H9 (cell line): ENCODE results near the gene RALA. TPM values are rescaled to one million over a fixed set of nuclear protein-coding genes. Genes with fewer than 3 reads are reported as not detected.

Experiments
- DNase-seq: peaks from one replicate; pipeline ENCODE4 v3.0.0-alpha.2; 2017
- H2AFZ ChIP-seq: one replicate; pipeline ENCODE4 v1.6.1; 2013; ENCODE audit warnings: mild to moderate bottlenecking, low read length, control low read depth, moderate library complexity
- H2AK5ac ChIP-seq: 2 replicates; pipeline ENCODE4 v1.6.1; 2013; ENCODE audit warnings: low read length, control low read depth, mixed read lengths; ENCODE audit not compliant: insufficient read length
- H2BK120ac ChIP-seq: one replicate; pipeline ENCODE4 v1.6.1; 2013; ENCODE audit warnings: low read depth, mild to moderate bottlenecking, low read length, control low read depth, inconsistent platforms; ENCODE audit not compliant: poor library complexity, severe bottlenecking
- H2BK12ac ChIP-seq: 2 replicates; pipeline ENCODE4 v1.6.1; 2013; ENCODE audit warnings: low read length, control low read depth, mixed read lengths, low read depth; ENCODE audit not compliant: insufficient read length
- H2BK15ac ChIP-seq: 2 replicates; pipeline ENCODE4 v1.6.1; 2013; ENCODE audit warnings: low read depth, low read length, control low read depth
- H2BK20ac ChIP-seq: one replicate; pipeline ENCODE4 v1.6.1; 2013; ENCODE audit warnings: low read depth, mild to moderate bottlenecking, low read length, control low read depth, inconsistent platforms; ENCODE audit not compliant: poor library complexity, severe bottlenecking
- H2BK5ac ChIP-seq: 2 replicates; pipeline ENCODE4 v1.6.1; 2013; ENCODE audit warnings: low read length, control low read depth, mixed read lengths; ENCODE audit not compliant: insufficient read length
- H3K14ac ChIP-seq: 2 replicates; pipeline ENCODE4 v1.6.1; 2013; ENCODE audit warnings: low read length, control low read depth; ENCODE audit not compliant: insufficient read depth
- H3K18ac ChIP-seq: 2 replicates; pipeline ENCODE4 v1.6.1; 2013; ENCODE audit warnings: low read depth, mild to moderate bottlenecking, mixed read lengths, low read length, control low read depth; ENCODE audit not compliant: insufficient read length
- H3K23ac ChIP-seq: 2 replicates; pipeline ENCODE4 v1.6.1; 2013; ENCODE audit warnings: low read length, control low read depth, mixed read lengths, low read depth; ENCODE audit not compliant: insufficient read length
- H3K23me2 ChIP-seq: 2 replicates; pipeline ENCODE4 v1.6.1; 2013; ENCODE audit warnings: low read depth, mild to moderate bottlenecking, mixed read lengths, low read length, control low read depth; ENCODE audit not compliant: insufficient read length, poor library complexity, severe bottlenecking
- H3K27ac ChIP-seq: 2 replicates; pipeline ENCODE4 v1.5.1; 2013; ENCODE audit warnings: low read length, control low read depth, mixed read lengths, low read depth; ENCODE audit not compliant: insufficient read length
- H3K27me3 ChIP-seq: 2 replicates; pipeline ENCODE4 v1.6.1; 2013; ENCODE audit warnings: low read length, control low read depth, inconsistent platforms; ENCODE audit not compliant: insufficient read depth
- H3K4ac ChIP-seq: 2 replicates; pipeline ENCODE4 v1.6.1; 2013; ENCODE audit warnings: low read depth, mild to moderate bottlenecking, control low read depth, inconsistent platforms, low read length, moderate library complexity
- H3K4me1 ChIP-seq: 2 replicates; pipeline ENCODE4 v1.6.1; 2013; ENCODE audit warnings: low read length, control low read depth, inconsistent platforms; ENCODE audit not compliant: insufficient read depth
- H3K4me2 ChIP-seq: 2 replicates; pipeline ENCODE4 v1.6.1; 2013; ENCODE audit warnings: low read length, control low read depth, mixed read lengths; ENCODE audit not compliant: insufficient read length, insufficient read depth
- H3K56ac ChIP-seq: 2 replicates; pipeline ENCODE4 v1.6.1; 2013; ENCODE audit warnings: low read depth, mild to moderate bottlenecking, mixed read lengths, low read length, control low read depth; ENCODE audit not compliant: insufficient read length
- H3K79me1 ChIP-seq: 2 replicates; pipeline ENCODE4 v1.6.1; 2013; ENCODE audit warnings: low read depth, mild to moderate bottlenecking, moderate library complexity, low read length, control low read depth, inconsistent platforms; ENCODE audit not compliant: insufficient read depth, poor library complexity, severe bottlenecking
- H3K79me2 ChIP-seq: 2 replicates; pipeline ENCODE4 v1.6.1; 2013; ENCODE audit warnings: low read length, control low read depth, inconsistent platforms; ENCODE audit not compliant: insufficient read depth
- H3K9ac ChIP-seq: 2 replicates; pipeline ENCODE4 v1.6.1; 2013; ENCODE audit warnings: low read length, control low read depth, mixed read lengths; ENCODE audit not compliant: insufficient read length; ENCODE audit errors: extremely low read depth
- H3K9me3 ChIP-seq: one replicate; pipeline ENCODE4 v1.6.1; 2013; ENCODE audit warnings: low read depth, low read length, inconsistent platforms; ENCODE audit not compliant: control insufficient read depth
- H3T11ph ChIP-seq: one replicate; pipeline ENCODE4 v1.6.1; 2013; ENCODE audit warnings: mild to moderate bottlenecking, low read length, control low read depth, inconsistent platforms
- H4K20me1 ChIP-seq: one replicate; pipeline ENCODE4 v1.6.1; 2013; ENCODE audit not compliant: control insufficient read depth, insufficient read length, insufficient read depth
- H4K5ac ChIP-seq: 2 replicates; pipeline ENCODE4 v1.6.1; 2013; ENCODE audit warnings: low read depth, mild to moderate bottlenecking, mixed read lengths, low read length, control low read depth; ENCODE audit not compliant: insufficient read length
- H4K8ac ChIP-seq: replicated peaks from 2 replicates; pipeline ENCODE4 v1.6.1; 2013; ENCODE audit warnings: low read length, control low read depth, mixed read lengths, low read depth; ENCODE audit not compliant: insufficient read length
- H4K91ac ChIP-seq: 2 replicates; pipeline ENCODE4 v1.6.1; 2013; ENCODE audit warnings: low read depth, mild to moderate bottlenecking, moderate library complexity, mixed read lengths, low read length, control low read depth; ENCODE audit not compliant: insufficient read length
- H3K27ac Mint-ChIP-seq, 3 experiments: 2 replicates in 2 of 3; 3 replicates in 1 of 3; pipeline ENCODE4 v1.8.0; 2020 to 2021; ENCODE audit warnings: mixed read lengths in 3 of 3, mild to moderate bottlenecking in 1 of 3, moderate library complexity in 1 of 3
- H3K27me3 Mint-ChIP-seq: 2 replicates; pipeline ENCODE4 v1.8.0; 2021; ENCODE audit warnings: low read depth, mild to moderate bottlenecking, moderate library complexity, mixed read lengths
- H3K36me3 Mint-ChIP-seq, 3 experiments: 2 replicates in 2 of 3; 3 replicates in 1 of 3; pipeline ENCODE4 v1.8.0; 2020 to 2021; ENCODE audit warnings: low read depth in 3 of 3, mixed read lengths in 3 of 3; ENCODE audit not compliant: insufficient read depth in 1 of 3
- H3K4me1 Mint-ChIP-seq, 2 experiments: 2 replicates each; pipeline ENCODE4 v1.8.0; 2020; ENCODE audit warnings: mixed read lengths in 2 of 2
- H3K4me3 Mint-ChIP-seq, 2 experiments: 2 replicates in 1 of 2; 3 replicates in 1 of 2; pipeline ENCODE4 v1.8.0; 2020 to 2021; ENCODE audit warnings: mild to moderate bottlenecking in 2 of 2, mixed read lengths in 2 of 2, moderate library complexity in 1 of 2
- H3K9me3 Mint-ChIP-seq, 2 experiments: 2 replicates in 1 of 2; 3 replicates in 1 of 2; pipeline ENCODE4 v1.8.0; 2020; ENCODE audit warnings: mild to moderate bottlenecking in 2 of 2, mixed read lengths in 2 of 2, moderate library complexity in 1 of 2
- WGBS: extraction: QIAGEN DNeasy Blood & Tissue Kit; methylation state at CpG from one replicate; pipeline ENCODE4 v1.1.7; 2013; ENCODE audit warnings: missing lambda C conversion rate, low lambda C conversion rate, mixed read lengths; ENCODE audit not compliant: insufficient read length; ENCODE audit errors: extremely low coverage; 5-methylcytosine and 5-hydroxymethylcytosine counted together
- total RNA-seq: library from RNA; stranded (reverse); gene quantifications from 2 replicates; pipeline ENCODE4 v1.2.1, GENCODE V29; 2021
- TF ChIP-seq, protein P1 (sequence below): fragments of 200-600 bp; sonication (generic); conservative IDR thresholded peaks from 3 replicates; pipeline ENCODE4 v1.8.0; 2021; ENCODE audit warnings: antibody characterized with exemption, mild to moderate bottlenecking

Gene RALA
- total RNA-seq, 1 experiment from 2014 or later, result 57.5 TPM

DNA sequence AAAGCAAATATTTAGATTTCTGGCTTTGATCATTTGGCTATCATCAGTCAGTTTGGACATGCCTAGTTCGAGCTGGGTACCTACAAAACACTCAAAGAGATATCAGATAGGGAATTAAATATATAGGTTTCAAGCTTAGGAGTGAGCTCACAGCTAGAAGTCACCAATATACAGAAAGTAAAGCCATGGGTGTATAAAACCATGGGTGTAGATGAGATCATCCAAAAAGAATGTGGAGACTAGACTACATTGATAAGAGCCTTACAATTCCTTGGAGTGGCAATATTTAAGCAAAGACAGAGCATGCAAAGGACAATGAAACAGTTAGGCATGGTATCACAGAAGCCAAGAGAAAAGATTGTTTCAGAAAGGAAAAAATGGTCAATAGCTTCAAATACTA lies 7.2 kb upstream of the RALA start:
- Histone ChIP-seq H4K8ac (no peak overlapping the region), H3K4me1 (no peaks in the 10 kb centered on the region), H2BK15ac (no peak overlapping the region), H2BK5ac (no peak overlapping the region), H3K27ac (no peak overlapping the region), H3K56ac (no peak overlapping the region), H3K4me2 (no peak overlapping the region), H3K27me3 (no peaks in the 10 kb centered on the region), H2BK12ac (no peak overlapping the region), H3K23ac (no peak overlapping the region), H2BK120ac (no peak overlapping the region), H3T11ph (no peak overlapping the region), H4K5ac (no peak overlapping the region), H3K79me1 (no peaks in the 10 kb centered on the region), H3K18ac (no peak overlapping the region), H2AK5ac (no peak overlapping the region), H3K14ac (no peak overlapping the region), H3K4ac (no peak overlapping the region), H3K9me3 (no peaks in the 10 kb centered on the region), H3K23me2 (no peaks in the 10 kb centered on the region), H2AFZ (no peak overlapping the region), H4K91ac (no peak overlapping the region), H4K20me1 (no peaks in the 10 kb centered on the region), H2BK20ac (no peak overlapping the region), H3K79me2 (no peaks in the 10 kb centered on the region), H3K9ac (no peak overlapping the region)
- Mint-ChIP-seq H3K4me3 (no peak overlapping the region), H3K9me3 (no peaks in the 10 kb centered on the region), H3K36me3 (no peaks in the 10 kb centered on the region), H3K4me1 (no peaks in the 10 kb centered on the region), H3K27me3 (no peaks in the 10 kb centered on the region), H3K27ac (no peak overlapping the region)
- DNase-seq, result no peak
- TF ChIP-seq, protein P1, sequence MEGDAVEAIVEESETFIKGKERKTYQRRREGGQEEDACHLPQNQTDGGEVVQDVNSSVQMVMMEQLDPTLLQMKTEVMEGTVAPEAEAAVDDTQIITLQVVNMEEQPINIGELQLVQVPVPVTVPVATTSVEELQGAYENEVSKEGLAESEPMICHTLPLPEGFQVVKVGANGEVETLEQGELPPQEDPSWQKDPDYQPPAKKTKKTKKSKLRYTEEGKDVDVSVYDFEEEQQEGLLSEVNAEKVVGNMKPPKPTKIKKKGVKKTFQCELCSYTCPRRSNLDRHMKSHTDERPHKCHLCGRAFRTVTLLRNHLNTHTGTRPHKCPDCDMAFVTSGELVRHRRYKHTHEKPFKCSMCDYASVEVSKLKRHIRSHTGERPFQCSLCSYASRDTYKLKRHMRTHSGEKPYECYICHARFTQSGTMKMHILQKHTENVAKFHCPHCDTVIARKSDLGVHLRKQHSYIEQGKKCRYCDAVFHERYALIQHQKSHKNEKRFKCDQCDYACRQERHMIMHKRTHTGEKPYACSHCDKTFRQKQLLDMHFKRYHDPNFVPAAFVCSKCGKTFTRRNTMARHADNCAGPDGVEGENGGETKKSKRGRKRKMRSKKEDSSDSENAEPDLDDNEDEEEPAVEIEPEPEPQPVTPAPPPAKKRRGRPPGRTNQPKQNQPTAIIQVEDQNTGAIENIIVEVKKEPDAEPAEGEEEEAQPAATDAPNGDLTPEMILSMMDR, result no peak
- no CpG with 5 or more reads among the region's 1 CpG for WGBS
